Ovary (tissue), 3 donors: ENCODE measurements around the gene SCARF2.

Experiments
- CTCF ChIP-seq, 3 donors: fragments of 450-650 bp in 2 of 3; fragments of 200-600 bp in 1 of 3; IDR thresholded peaks; one replicate each; pipeline versions ENCODE4 v1.5.1 to v1.8.0; 2016 to 2022; ENCODE audit warnings: antibody characterized with exemption in 3 of 3, mild to moderate bottlenecking in 1 of 3
- EP300 ChIP-seq: sonication (generic); formaldehyde crosslinking; IDR thresholded peaks from one replicate; pipeline ENCODE4 v1.6.1; 2017; ENCODE audit warnings: antibody characterized with exemption
- POLR2A ChIP-seq: fragments of 450-650 bp; IDR thresholded peaks from one replicate; pipeline ENCODE4 v1.6.1; 2017; ENCODE audit warnings: antibody characterized with exemption, mild to moderate bottlenecking, moderate library complexity
- donor health status: DM: no; HTN: no; CAD: no.

GRCh38 chr22:20423008-20423905, 14.4 kb downstream of the SCARF2 start:
- TF ChIP-seq CTCF (IDR thresholded peaks at IDR 0.05): no peak
- TF ChIP-seq EP300: no peak
- no peak for TF ChIP-seq POLR2A
